Keratinocyte (primary cell): Measurements from ENCODE around the gene PRRC2B. TPM values are rescaled to one million over a fixed set of nuclear protein-coding genes. Genes with fewer than 3 reads are reported as not detected.
A peak's percentile ranks its signal among the peaks of the same experiment; 100 is the strongest.

Experiments used
- DNase-seq: peaks from one replicate; pipeline ENCODE4 v3.0.0-alpha.2; 2011; ENCODE audit warnings: low read depth, missing footprints, low spot score
- FAIRE-seq: peaks from 2 replicates; lab custom pipeline; 2011; peaks lifted over from hg19 to GRCh38; lab: Jason Lieb, UNC
- H2AFZ ChIP-seq: 2 replicates; pipeline ENCODE4 v1.6.0; 2012; ENCODE audit warnings: low read length, control low read depth, inconsistent platforms; ENCODE audit not compliant: control insufficient read depth
- H3K27ac ChIP-seq: 2 replicates; pipeline ENCODE4 v1.5.1; 2011; ENCODE audit warnings: low read length; ENCODE audit not compliant: control insufficient read depth, insufficient read depth
- H3K27me3 ChIP-seq: 3 replicates; pipeline ENCODE4 v1.6.0; 2011; ENCODE audit warnings: low read length; ENCODE audit not compliant: control insufficient read depth, insufficient read depth; ENCODE audit errors: extremely low read depth
- H3K36me3 ChIP-seq, 2 experiments: 2 replicates in 1 of 2; 3 replicates in 1 of 2; pipeline ENCODE4 v1.5.1; 2011; ENCODE audit warnings: low read length in 2 of 2, mild to moderate bottlenecking in 1 of 2; ENCODE audit not compliant: control insufficient read depth in 2 of 2, insufficient read depth in 2 of 2; ENCODE audit errors: extremely low read depth in 1 of 2
- H3K4me1 ChIP-seq: 3 replicates; pipeline ENCODE4 v1.5.1; 2011; ENCODE audit warnings: low read length; ENCODE audit not compliant: control insufficient read depth, insufficient read depth; ENCODE audit errors: extremely low read depth
- H3K4me2 ChIP-seq: 3 replicates; pipeline ENCODE4 v1.6.0; 2011; ENCODE audit warnings: low read depth, low read length; ENCODE audit not compliant: control insufficient read depth, insufficient read depth; ENCODE audit errors: extremely low read depth
- H3K4me3 ChIP-seq, 3 experiments: fragments of 200-600 bp in 1 of 3; sonication (generic) in 1 of 3; 2 replicates in 2 of 3; 3 replicates in 1 of 3; pipeline ENCODE4 v1.5.1; 2011 to 2016; ENCODE audit warnings: low read length in 3 of 3, mild to moderate bottlenecking in 3 of 3, control low read depth in 2 of 3, inconsistent platforms in 1 of 3, low read depth in 1 of 3, mixed read lengths in 1 of 3, mixed run types in 1 of 3, moderate library complexity in 1 of 3; ENCODE audit not compliant: control insufficient read depth in 2 of 3, insufficient read depth in 2 of 3; ENCODE audit errors: extremely low read depth in 1 of 3
- H3K79me2 ChIP-seq: 2 replicates; pipeline ENCODE4 v1.6.0; 2012; ENCODE audit warnings: low read length; ENCODE audit not compliant: control insufficient read depth, insufficient read depth
- H3K9ac ChIP-seq: 3 replicates; pipeline ENCODE4 v1.6.0; 2011; ENCODE audit warnings: low read length; ENCODE audit not compliant: control insufficient read depth, insufficient read depth; ENCODE audit errors: extremely low read depth
- H3K9me1 ChIP-seq: 3 replicates; pipeline ENCODE4 v1.6.0; 2011; ENCODE audit warnings: low read length; ENCODE audit not compliant: control insufficient read depth, insufficient read depth; ENCODE audit errors: extremely low read depth
- H3K9me3 ChIP-seq: 2 replicates; pipeline ENCODE4 v1.5.1; 2012; ENCODE audit warnings: low read depth, low read length; ENCODE audit not compliant: control insufficient read depth
- H4K20me1 ChIP-seq: 3 replicates; pipeline ENCODE4 v1.6.0; 2011; ENCODE audit warnings: low read length; ENCODE audit not compliant: control insufficient read depth, insufficient read depth; ENCODE audit errors: extremely low read depth
- EZH2 ChIP-seq: IDR thresholded peaks from one replicate; pipeline ENCODE4 v1.6.1; 2012; ENCODE audit warnings: inconsistent platforms, mild to moderate bottlenecking, low read length, moderate library complexity
- dilution Hi-C: fragments of 300-500 bp; cut with MboI; formaldehyde crosslinking; loops from one replicate; pipeline ENCODE4 v1.7.0; 2020; ENCODE audit warnings: low sequenced_read_pairs; ENCODE audit not compliant: extremely low pct_ligation_motif_present
- polyA plus RNA-seq, 5 experiments: library from polyadenylated mRNA; depleted of rRNA in 3 of 5; stranded (reverse) in 3 of 5; stranded (forward) in 1 of 5; unstranded in 1 of 5; fragments of >200 nt; gene quantifications; 1 replicate in 1 of 5; 2 replicates in 3 of 5; 3 replicates in 1 of 5; pipeline versions ENCODE4 v1.2.1 to v1.2.3, GENCODE V29; 2011 to 2012; ENCODE audit warnings: missing spikeins in 2 of 5, low read depth in 1 of 5, low replicate concordance in 1 of 5
- TF ChIP-seq, protein P1 (sequence below), 3 experiments: IDR thresholded peaks in 1 of 3; conservative IDR thresholded peaks in 1 of 3; optimal IDR thresholded peaks in 1 of 3; 2 replicates in 2 of 3; 3 replicates in 1 of 3; pipeline versions ENCODE3 to v1.5.1; 2011; ENCODE audit warnings: low read length in 3 of 3, mild to moderate bottlenecking in 3 of 3, moderate library complexity in 2 of 3, control low read depth in 1 of 3, inconsistent platforms in 1 of 3; ENCODE audit not compliant: insufficient read depth in 2 of 3; ENCODE audit errors: extremely low read depth in 1 of 3

PRRC2B gene
- polyA plus RNA-seq, 1 donor (not counting 4 experiments of a cell fraction or from before 2014, with no cell fraction given): 20.8 TPM

DNA sequence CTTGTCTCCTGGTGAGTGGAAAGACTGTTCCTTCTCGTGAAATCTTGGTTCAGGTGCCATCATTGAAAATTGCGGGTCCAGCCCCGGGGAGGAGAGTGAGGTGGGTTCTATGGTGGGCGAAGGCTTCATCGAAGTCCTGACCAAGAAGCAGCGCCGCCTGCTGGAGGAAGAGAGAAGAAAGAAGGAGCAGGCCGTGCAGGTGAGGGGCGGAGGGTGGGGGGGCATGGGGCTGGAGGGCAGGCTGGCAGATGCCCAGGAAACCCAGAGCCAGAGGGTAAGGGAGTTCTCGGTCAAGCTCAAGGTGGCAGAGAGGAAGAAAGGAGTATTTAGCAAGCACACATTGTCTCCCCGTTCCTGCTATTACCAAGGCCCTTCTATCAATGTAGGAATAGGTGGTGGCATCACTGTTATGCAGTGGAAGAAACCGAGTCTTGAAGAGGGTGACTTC, 84.6 kb downstream of the PRRC2B start:
- H3K79me2 ChIP-seq: peaks cover 12% of the 10 kb centered on the region
- dilution Hi-C loops: no loop called here
- no peak for FAIRE-seq

DNA sequence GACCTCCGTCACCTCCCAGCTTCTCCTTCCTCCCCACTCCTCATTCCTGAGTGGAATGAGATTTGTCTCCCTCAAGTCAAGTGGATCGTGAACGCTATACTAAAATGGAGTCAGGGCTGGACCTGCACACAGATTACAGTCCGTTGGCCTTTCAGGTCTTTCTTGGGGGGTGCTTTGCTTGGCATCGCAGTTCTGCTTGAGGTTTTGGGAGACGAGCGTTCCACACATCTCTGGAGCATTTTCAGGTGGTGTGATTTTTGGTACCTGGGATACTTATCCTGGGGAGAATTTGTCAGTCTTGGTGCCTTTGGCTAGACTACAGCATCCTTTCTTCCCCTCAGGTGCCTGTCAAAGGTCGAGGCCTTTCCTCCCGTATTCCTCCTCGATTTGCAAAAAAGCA, 85.0 kb downstream of the PRRC2B start:
- Histone ChIP-seq H3K9me1 (no peaks in the 10 kb centered on the region), H3K27me3 (no peaks in the 10 kb centered on the region), H4K20me1 (peaks cover 17% of the 10 kb centered on the region), H2AFZ (no peak overlapping the region), H3K4me1 (peaks cover 4% of the 10 kb centered on the region), H3K79me2 (peaks cover 10% of the 10 kb centered on the region), H3K4me3 (no peak overlapping the region), H3K9ac (no peak overlapping the region), H3K36me3 (peaks cover 66 to 67% of the 10 kb centered on the region in 2 experiments), H3K9me3 (no peaks in the 10 kb centered on the region), H3K27ac (no peak overlapping the region), H3K4me2 (no peak overlapping the region)
- TF ChIP-seq EZH2: no peak
- DNase-seq (no peak), FAIRE-seq (no peak)
- dilution Hi-C loops: no loop called here

More for the DNA sequence above, 84.6 kb downstream of the PRRC2B start:
- peaks cover 4% of the 10 kb centered on the region for H3K4me1 ChIP-seq
- H4K20me1 ChIP-seq: peaks cover 17% of the 10 kb centered on the region
- peaks cover 63 to 66% of the 10 kb centered on the region in 2 experiments for H3K36me3 ChIP-seq
- no peaks in the 10 kb centered on the region for H3K27me3 ChIP-seq
- TF ChIP-seq, protein P1, sequence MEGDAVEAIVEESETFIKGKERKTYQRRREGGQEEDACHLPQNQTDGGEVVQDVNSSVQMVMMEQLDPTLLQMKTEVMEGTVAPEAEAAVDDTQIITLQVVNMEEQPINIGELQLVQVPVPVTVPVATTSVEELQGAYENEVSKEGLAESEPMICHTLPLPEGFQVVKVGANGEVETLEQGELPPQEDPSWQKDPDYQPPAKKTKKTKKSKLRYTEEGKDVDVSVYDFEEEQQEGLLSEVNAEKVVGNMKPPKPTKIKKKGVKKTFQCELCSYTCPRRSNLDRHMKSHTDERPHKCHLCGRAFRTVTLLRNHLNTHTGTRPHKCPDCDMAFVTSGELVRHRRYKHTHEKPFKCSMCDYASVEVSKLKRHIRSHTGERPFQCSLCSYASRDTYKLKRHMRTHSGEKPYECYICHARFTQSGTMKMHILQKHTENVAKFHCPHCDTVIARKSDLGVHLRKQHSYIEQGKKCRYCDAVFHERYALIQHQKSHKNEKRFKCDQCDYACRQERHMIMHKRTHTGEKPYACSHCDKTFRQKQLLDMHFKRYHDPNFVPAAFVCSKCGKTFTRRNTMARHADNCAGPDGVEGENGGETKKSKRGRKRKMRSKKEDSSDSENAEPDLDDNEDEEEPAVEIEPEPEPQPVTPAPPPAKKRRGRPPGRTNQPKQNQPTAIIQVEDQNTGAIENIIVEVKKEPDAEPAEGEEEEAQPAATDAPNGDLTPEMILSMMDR (optimal IDR thresholded peaks at IDR 0.05 in 1 of 3, IDR thresholded peaks at IDR 0.05 in 1 of 3, conservative IDR thresholded peaks at IDR 0.05 in 1 of 3; ENCODE audit: extremely low read depth in 1 of 3, insufficient read depth in 2 of 3, low read length in 3 of 3): peak; percentile 41 to 68 (median 60)
- no peak for TF ChIP-seq EZH2
- H3K4me3 ChIP-seq: no peak overlapping the region
- H3K9me1 ChIP-seq: no peaks in the 10 kb centered on the region
- H3K4me2 ChIP-seq: no peak overlapping the region
- no peak overlapping the region for H3K27ac ChIP-seq
- H2AFZ ChIP-seq: no peak overlapping the region
- no peak for DNase-seq
- H3K9ac ChIP-seq: no peak overlapping the region
- H3K9me3 ChIP-seq: no peaks in the 10 kb centered on the region

DNA sequence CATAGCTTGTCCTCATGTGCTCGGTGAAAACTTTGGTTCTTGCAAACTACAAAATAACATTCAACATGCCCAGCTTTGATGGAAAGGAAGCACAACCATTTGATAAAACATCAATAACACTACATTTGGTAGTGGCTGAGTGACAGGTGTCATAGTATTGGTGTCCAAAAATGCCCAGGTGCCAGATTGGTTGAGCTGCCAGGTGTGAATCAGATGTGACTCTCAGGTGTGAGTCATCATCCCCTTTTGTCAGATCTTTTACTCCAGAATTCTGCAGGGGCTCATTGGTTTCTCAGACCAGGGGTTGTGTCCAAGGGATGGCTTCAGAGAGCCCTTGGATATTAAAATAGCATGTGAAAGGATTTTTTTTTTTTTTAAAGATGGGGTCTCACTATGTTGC, 86.4 kb downstream of the PRRC2B start:
- Histone ChIP-seq H3K27me3 (no peaks in the 10 kb centered on the region), H3K4me2 (no peak overlapping the region), H3K79me2 (peaks cover 10% of the 10 kb centered on the region), H2AFZ (no peak overlapping the region), H3K9ac (no peak overlapping the region), H3K36me3 (peaks cover 65 to 73% of the 10 kb centered on the region in 2 experiments), H4K20me1 (peaks cover 13% of the 10 kb centered on the region), H3K4me3 (no peak overlapping the region), H3K9me3 (no peaks in the 10 kb centered on the region), H3K4me1 (peaks cover 4% of the 10 kb centered on the region), H3K9me1 (no peaks in the 10 kb centered on the region), H3K27ac (no peak overlapping the region)
- dilution Hi-C loops: no loop called here
- DNase-seq (no peak), FAIRE-seq (peak; percentile 79)
- TF ChIP-seq, protein P1 (optimal IDR thresholded peaks at IDR 0.05 in 1 of 3, IDR thresholded peaks at IDR 0.05 in 1 of 3, conservative IDR thresholded peaks at IDR 0.05 in 1 of 3; ENCODE audit: extremely low read depth in 1 of 3, insufficient read depth in 2 of 3, low read length in 3 of 3): no peak
- TF ChIP-seq EZH2: no peak
